OCI-LY7 (cell line): Measurements from ENCODE around the gene KRTAP25-1. TPM values are rescaled to one million over a fixed set of nuclear protein-coding genes. Genes with fewer than 3 reads are reported as not detected.

Source experiments
- BruUV-seq: library from RNA; stranded (reverse); fragments of 400-500 nt; replicated peaks from 2 replicates; lab custom pipeline; 2021; lab: Mats Ljungman, UMichigan
- CTCF ChIA-PET: fragments of 300-600 bp; sonication (Branson Sonifier 250); formaldehyde crosslinking; loops from one replicate; lab custom pipeline; 2022; ENCODE audit warnings: antibody characterized with exemption; ENCODE audit not compliant: unreplicated experiment; lab: Charles Lee
- POLR2A ChIA-PET: fragments of 300-600 bp; sonication (Branson Sonifier 250); formaldehyde crosslinking; loops from one replicate; lab custom pipeline; 2022; ENCODE audit warnings: antibody characterized with exemption; lab: Charles Lee
- DNase-seq: peaks from one replicate; pipeline ENCODE4 v3.0.0-alpha.2; 2015; ENCODE audit warnings: low spot score
- H2AFZ ChIP-seq: fragments of 200-600 bp; sonication (generic), shearing (Covaris generic); 2 replicates; pipeline ENCODE4 v1.6.1; 2014; ENCODE audit warnings: mild to moderate bottlenecking, antibody characterized with exemption, low read length, moderate library complexity
- H3K27ac ChIP-seq: fragments of 200-600 bp; sonication (generic); 2 replicates; pipeline ENCODE4 v1.5.1; 2014; ENCODE audit warnings: mixed run types, low read depth, mild to moderate bottlenecking, moderate library complexity, low read length, inconsistent platforms; ENCODE audit not compliant: poor library complexity, severe bottlenecking
- H3K36me3 ChIP-seq: fragments of 200-600 bp; sonication (generic); 2 replicates; pipeline ENCODE4 v1.6.1; 2014; ENCODE audit warnings: mild to moderate bottlenecking, antibody characterized with exemption, low read length, moderate library complexity, mixed read lengths; ENCODE audit not compliant: insufficient read depth
- H3K4me1 ChIP-seq: fragments of 200-600 bp; sonication (generic); 2 replicates; pipeline ENCODE4 v1.5.1; 2014; ENCODE audit warnings: mild to moderate bottlenecking, low read length; ENCODE audit not compliant: insufficient read depth, poor library complexity, severe bottlenecking
- H3K4me2 ChIP-seq: fragments of 200-600 bp; sonication (generic); 2 replicates; pipeline ENCODE4 v1.6.1; 2014; ENCODE audit warnings: mild to moderate bottlenecking, low read length
- H3K4me3 ChIP-seq: fragments of 200-600 bp; sonication (generic); 2 replicates; pipeline ENCODE4 v1.5.1; 2014; ENCODE audit warnings: mild to moderate bottlenecking, low read depth, low read length; ENCODE audit not compliant: poor library complexity, severe bottlenecking
- H3K79me2 ChIP-seq: fragments of 200-600 bp; sonication (generic); 2 replicates; pipeline ENCODE4 v1.6.1; 2016; ENCODE audit warnings: low read depth, mild to moderate bottlenecking, low read length, moderate library complexity, mixed read lengths; ENCODE audit not compliant: insufficient read depth
- H3K9me2 ChIP-seq: fragments of 200-600 bp; sonication (generic); 2 replicates; pipeline ENCODE4 v1.6.1; 2016; ENCODE audit warnings: mild to moderate bottlenecking, low read length, mixed read lengths; ENCODE audit not compliant: insufficient read depth
- H3K9me3 ChIP-seq: fragments of 200-600 bp; sonication (generic); 2 replicates; pipeline ENCODE4 v1.6.1; 2014; ENCODE audit warnings: mild to moderate bottlenecking, mixed run types, low read length, mixed read lengths
- H4K20me1 ChIP-seq: fragments of 200-600 bp; sonication (generic); 2 replicates; pipeline ENCODE4 v1.6.1; 2014; ENCODE audit warnings: mild to moderate bottlenecking, antibody characterized with exemption, low read length, moderate library complexity, mixed read lengths; ENCODE audit not compliant: insufficient read depth
- CTCF ChIP-seq: fragments of 200-600 bp; sonication (generic); conservative IDR thresholded peaks from 2 replicates; pipeline ENCODE4 v1.5.1; 2014; ENCODE audit warnings: mild to moderate bottlenecking, antibody characterized with exemption, low read length, moderate library complexity, mixed read lengths
- EZH2phosphoT487 ChIP-seq: fragments of 200-600 bp; sonication (generic); IDR thresholded peaks from 2 replicates; pipeline ENCODE4 v1.6.1; 2018; ENCODE audit warnings: low read depth, borderline replicate concordance, mild to moderate bottlenecking, mixed run types, antibody characterized with exemption, low read length, moderate library complexity, mixed read lengths
- intact Hi-C: fragments of 100-400 bp; cut with micrococcal nuclease; formaldehyde crosslinking; loops from one replicate; pipeline ENCODE4 v1.10.0; 2022; ENCODE audit not compliant: unreplicated experiment
- total RNA-seq, 2 experiments: library from RNA; depleted of rRNA in 1 of 2; stranded (reverse); fragments of >200 nt in 1 of 2; shearing (Covaris generic) in 1 of 2; gene quantifications; 2 replicates each; pipeline ENCODE4 v1.2.3, GENCODE V29; 2014 to 2022

KRTAP25-1 gene
- total RNA-seq, 2 experiments from 2014 or later = not detected

- no peak for TF ChIP-seq CTCF
- no peak for TF ChIP-seq EZH2phosphoT487
Measured at GRCh38 chr21:30251781-30252180, 37.5 kb downstream of the KRTAP25-1 start.

GRCh38 chr21:30249936-30250335 lies 39.4 kb downstream of the KRTAP25-1 start:
- no peak overlapping the region for H3K27ac ChIP-seq
- ChIA-PET POLR2A (interaction anchor here (0.6 kb wide), 1 partner anchor 9 kb away, joined by 3 read pairs; no protein-coding TSS in a partner anchor), CTCF (no interaction called here)
- no peak overlapping the region for H3K4me2 ChIP-seq
- no peaks in the 10 kb centered on the region for H3K36me3 ChIP-seq
- H3K9me3 ChIP-seq = no peaks in the 10 kb centered on the region
- H3K4me3 ChIP-seq = no peak overlapping the region
- BruUV-seq = no TSS peak
- intact Hi-C loops = no loop called here
- no peak for TF ChIP-seq EZH2phosphoT487
- TF ChIP-seq CTCF = no peak
- no peak overlapping the region for H2AFZ ChIP-seq
- H3K9me2 ChIP-seq = no peaks in the 10 kb centered on the region
- H4K20me1 ChIP-seq = no peaks in the 10 kb centered on the region
- DNase-seq = no peak
- H3K79me2 ChIP-seq = no peaks in the 10 kb centered on the region
- H3K4me1 ChIP-seq = no peaks in the 10 kb centered on the region

More at GRCh38 chr21:30251781-30252180, 37.5 kb downstream of the KRTAP25-1 start:
- no peaks in the 10 kb centered on the region for H3K79me2 ChIP-seq
- no peaks in the 10 kb centered on the region for H4K20me1 ChIP-seq
- H3K4me2 ChIP-seq = no peak overlapping the region
- H2AFZ ChIP-seq = no peak overlapping the region
- POLR2A ChIA-PET = no interaction called here
- no peaks in the 10 kb centered on the region for H3K4me1 ChIP-seq
- no peaks in the 10 kb centered on the region for H3K9me2 ChIP-seq
- CTCF ChIA-PET = no interaction called here
- H3K9me3 ChIP-seq = no peaks in the 10 kb centered on the region
- no peaks in the 10 kb centered on the region for H3K36me3 ChIP-seq
- H3K27ac ChIP-seq = no peak overlapping the region
- BruUV-seq = no TSS peak
- H3K4me3 ChIP-seq = no peak overlapping the region
- DNase-seq = no peak
- intact Hi-C loops = no loop called here

- H4K20me1 ChIP-seq = no peaks in the 10 kb centered on the region
- H2AFZ ChIP-seq = no peak overlapping the region
- H3K4me2 ChIP-seq = no peak overlapping the region
- no peak overlapping the region for H3K4me3 ChIP-seq
- intact Hi-C loops = no loop called here
- no peaks in the 10 kb centered on the region for H3K9me2 ChIP-seq
- no peaks in the 10 kb centered on the region for H3K79me2 ChIP-seq
- ChIA-PET CTCF (no interaction called here), POLR2A (no interaction called here)
- no TSS peak for BruUV-seq
- H3K27ac ChIP-seq = no peak overlapping the region
- H3K36me3 ChIP-seq = no peaks in the 10 kb centered on the region
- DNase-seq = no peak
- TF ChIP-seq EZH2phosphoT487 (no peak), CTCF (no peak)
- no peaks in the 10 kb centered on the region for H3K4me1 ChIP-seq
- no peaks in the 10 kb centered on the region for H3K9me3 ChIP-seq
Measured at GRCh38 chr21:30248844-30249243, 40.5 kb downstream of the KRTAP25-1 start.
